HepG2 (cell line): Measurements from ENCODE around the gene KAZN. TPM values are rescaled to one million over a fixed set of nuclear protein-coding genes. Genes with fewer than 3 reads are reported as not detected.

Source experiments
- CENPX ChIP-seq: sonication (generic); formaldehyde crosslinking; IDR thresholded peaks from 2 replicates; pipeline ENCODE4 v1.9.0; 2021; ENCODE audit warnings: mild to moderate bottlenecking, missing genetic modification reagents, moderate library complexity
- DNMT3B ChIP-seq: conservative IDR thresholded peaks from 2 replicates; pipeline ENCODE4 v1.6.1; 2016; ENCODE audit warnings: missing biosample characterization, control low read depth
- ETV6 ChIP-seq: sonication (generic); formaldehyde crosslinking; conservative IDR thresholded peaks from 2 replicates; pipeline ENCODE4 v1.4.0; 2020; ENCODE audit warnings: missing genetic modification reagents
- GATAD1 ChIP-seq: IDR thresholded peaks from 2 replicates; pipeline ENCODE4 v1.6.1; 2016; ENCODE audit warnings: missing genetic modification reagents, missing compliant biosample characterization
- HHEX ChIP-seq: IDR thresholded peaks from 2 replicates; pipeline ENCODE4 v1.6.1; 2016; ENCODE audit warnings: control low read depth
- HNRNPL ChIP-seq: fragments of 200-400 bp; formaldehyde crosslinking; IDR thresholded peaks from 2 replicates; pipeline ENCODE4 v1.6.1; 2017; ENCODE audit warnings: mild to moderate bottlenecking, low read depth, low read length
- JUNB ChIP-seq: sonication (generic); formaldehyde crosslinking; IDR thresholded peaks from 2 replicates; pipeline ENCODE4 v1.8.0; 2022; ENCODE audit warnings: missing genetic modification reagents, mild to moderate bottlenecking, borderline replicate concordance
- KMT2B ChIP-seq: IDR thresholded peaks from 2 replicates; pipeline ENCODE4 v1.6.1; 2016; ENCODE audit warnings: missing genetic modification reagents, missing compliant biosample characterization
- MBD4 ChIP-seq: IDR thresholded peaks from 2 replicates; pipeline ENCODE4 v1.6.1; 2012; ENCODE audit warnings: low read length, inconsistent platforms, borderline replicate concordance
- MIXL1 ChIP-seq: IDR thresholded peaks from 2 replicates; pipeline ENCODE4 v1.6.1; 2016
- PRMT3 ChIP-seq: sonication (generic); formaldehyde crosslinking; IDR thresholded peaks from 2 replicates; pipeline ENCODE4 v1.8.1; 2022; ENCODE audit warnings: low read depth, mild to moderate bottlenecking, moderate library complexity, missing genetic modification reagents, borderline replicate concordance
- TFAP4 ChIP-seq: sonication (generic); IDR thresholded peaks from 2 replicates; pipeline ENCODE4 v1.6.1; 2016; ENCODE audit warnings: low read depth, borderline replicate concordance
- ZC3H13 ChIP-seq: sonication (generic); formaldehyde crosslinking; IDR thresholded peaks from 2 replicates; pipeline ENCODE4 v1.8.1; 2023; ENCODE audit warnings: mild to moderate bottlenecking, missing genetic modification reagents, moderate library complexity
- ZEB1 ChIP-seq: IDR thresholded peaks from 2 replicates; pipeline ENCODE4 v1.6.1; 2012; ENCODE audit warnings: mild to moderate bottlenecking, low read depth, inconsistent platforms; ENCODE audit not compliant: insufficient replicate concordance
- ZFYVE20 ChIP-seq: sonication (generic); formaldehyde crosslinking; IDR thresholded peaks from 2 replicates; pipeline ENCODE4 v1.8.0; 2023; ENCODE audit warnings: low read depth, mild to moderate bottlenecking, moderate library complexity, missing genetic modification reagents, borderline replicate concordance
- ZNF20 ChIP-seq: sonication (generic); formaldehyde crosslinking; IDR thresholded peaks from 2 replicates; pipeline ENCODE4 v1.4.0; 2020; ENCODE audit warnings: mild to moderate bottlenecking, moderate library complexity, missing genetic modification reagents
- ZNF235 ChIP-seq: sonication (generic); formaldehyde crosslinking; IDR thresholded peaks from 2 replicates; pipeline ENCODE4 v1.8.1; 2023; ENCODE audit warnings: mild to moderate bottlenecking, missing genetic modification reagents, borderline replicate concordance
- ZNF891 ChIP-seq: sonication (generic); formaldehyde crosslinking; IDR thresholded peaks from 2 replicates; pipeline ENCODE4 v1.5.0; 2020; ENCODE audit warnings: mild to moderate bottlenecking, missing genetic modification reagents
- ZSCAN31 ChIP-seq: sonication (generic); formaldehyde crosslinking; IDR thresholded peaks from 2 replicates; pipeline ENCODE4 v1.5.0; 2020; ENCODE audit warnings: low read depth, mild to moderate bottlenecking, missing genetic modification reagents
- polyA plus RNA-seq, 8 experiments: library from polyadenylated mRNA; depleted of rRNA in 3 of 8; stranded (reverse) in 7 of 8; unstranded in 1 of 8; fragments of >200 nt; fragmentation: Illumina TruSeq in 4 of 8; extraction: Trizol in 4 of 8; gene quantifications; 2 replicates each; pipeline versions ENCODE4 v1.2.1 to v1.2.3, GENCODE V29; 2011 to 2016; ENCODE audit warnings: low read depth in 4 of 8, missing spikeins in 1 of 8, mixed read lengths in 1 of 8; ENCODE audit not compliant: insufficient read depth in 1 of 8
- total RNA-seq, 5 experiments: library from RNA; depleted of rRNA; stranded (reverse); fragments of >200 nt; fragmentation: Illumina TruSeq; extraction: Trizol; gene quantifications; 2 replicates each; pipeline ENCODE4 v1.2.3, GENCODE V29; 2016; ENCODE audit warnings: low read depth in 1 of 5
- TF ChIP-seq, protein P1 (sequence below): fragments of 450-650 bp; IDR thresholded peaks from 2 replicates; pipeline ENCODE4 v1.6.1; 2016
- TF ChIP-seq, protein P2 (sequence below): sonication (generic); formaldehyde crosslinking; IDR thresholded peaks from 2 replicates; pipeline ENCODE4 v1.9.0; 2021; ENCODE audit warnings: mild to moderate bottlenecking, missing genetic modification reagents
- TF ChIP-seq, protein P3 (sequence below): sonication (generic); formaldehyde crosslinking; IDR thresholded peaks from 2 replicates; pipeline ENCODE4 v1.4.0; 2020; ENCODE audit warnings: missing genetic modification reagents

The KAZN gene
- total and polyA plus RNA-seq, 2 of the 13 experiments (the other 11 are each of a cell fraction or from before 2014, with no cell fraction given), result 10.4 to 13.5 TPM

- TF ChIP-seq HNRNPL (no peak), ZEB1 (no peak), CENPX (CRISPR knock-in tag) (no peak), MBD4 (0 out of 2 replicates have a peak, but pooled peaks have one; percentile 37), ZNF891 (CRISPR knock-in tag) (no peak), HHEX (CRISPR knock-in tag) (no peak), ZFYVE20 (no peak), GATAD1 (no peak), ZNF20 (CRISPR knock-in tag) (no peak), ZSCAN31 (CRISPR knock-in tag) (no peak), KMT2B (CRISPR knock-in tag) (no peak), ETV6 (CRISPR knock-in tag) (no peak), DNMT3B (no peak), JUNB (CRISPR knock-in tag) (no peak), MIXL1 (CRISPR knock-in tag) (0 out of 2 replicates have a peak, but pooled peaks have one; percentile 26), ZNF235 (CRISPR knock-in tag) (no peak), ZC3H13 (no peak), TFAP4 (peak; percentile 99), PRMT3 (CRISPR knock-in tag) (no peak)
- TF ChIP-seq, protein P1, sequence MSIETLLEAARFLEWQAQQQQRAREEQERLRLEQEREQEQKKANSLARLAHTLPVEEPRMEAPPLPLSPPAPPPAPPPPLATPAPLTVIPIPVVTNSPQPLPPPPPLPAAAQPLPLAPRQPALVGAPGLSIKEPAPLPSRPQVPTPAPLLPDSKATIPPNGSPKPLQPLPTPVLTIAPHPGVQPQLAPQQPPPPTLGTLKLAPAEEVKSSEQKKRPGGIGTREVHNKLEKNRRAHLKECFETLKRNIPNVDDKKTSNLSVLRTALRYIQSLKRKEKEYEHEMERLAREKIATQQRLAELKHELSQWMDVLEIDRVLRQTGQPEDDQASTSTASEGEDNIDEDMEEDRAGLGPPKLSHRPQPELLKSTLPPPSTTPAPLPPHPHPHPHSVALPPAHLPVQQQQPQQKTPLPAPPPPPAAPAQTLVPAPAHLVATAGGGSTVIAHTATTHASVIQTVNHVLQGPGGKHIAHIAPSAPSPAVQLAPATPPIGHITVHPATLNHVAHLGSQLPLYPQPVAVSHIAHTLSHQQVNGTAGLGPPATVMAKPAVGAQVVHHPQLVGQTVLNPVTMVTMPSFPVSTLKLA, result no peak
- TF ChIP-seq, protein P2, sequence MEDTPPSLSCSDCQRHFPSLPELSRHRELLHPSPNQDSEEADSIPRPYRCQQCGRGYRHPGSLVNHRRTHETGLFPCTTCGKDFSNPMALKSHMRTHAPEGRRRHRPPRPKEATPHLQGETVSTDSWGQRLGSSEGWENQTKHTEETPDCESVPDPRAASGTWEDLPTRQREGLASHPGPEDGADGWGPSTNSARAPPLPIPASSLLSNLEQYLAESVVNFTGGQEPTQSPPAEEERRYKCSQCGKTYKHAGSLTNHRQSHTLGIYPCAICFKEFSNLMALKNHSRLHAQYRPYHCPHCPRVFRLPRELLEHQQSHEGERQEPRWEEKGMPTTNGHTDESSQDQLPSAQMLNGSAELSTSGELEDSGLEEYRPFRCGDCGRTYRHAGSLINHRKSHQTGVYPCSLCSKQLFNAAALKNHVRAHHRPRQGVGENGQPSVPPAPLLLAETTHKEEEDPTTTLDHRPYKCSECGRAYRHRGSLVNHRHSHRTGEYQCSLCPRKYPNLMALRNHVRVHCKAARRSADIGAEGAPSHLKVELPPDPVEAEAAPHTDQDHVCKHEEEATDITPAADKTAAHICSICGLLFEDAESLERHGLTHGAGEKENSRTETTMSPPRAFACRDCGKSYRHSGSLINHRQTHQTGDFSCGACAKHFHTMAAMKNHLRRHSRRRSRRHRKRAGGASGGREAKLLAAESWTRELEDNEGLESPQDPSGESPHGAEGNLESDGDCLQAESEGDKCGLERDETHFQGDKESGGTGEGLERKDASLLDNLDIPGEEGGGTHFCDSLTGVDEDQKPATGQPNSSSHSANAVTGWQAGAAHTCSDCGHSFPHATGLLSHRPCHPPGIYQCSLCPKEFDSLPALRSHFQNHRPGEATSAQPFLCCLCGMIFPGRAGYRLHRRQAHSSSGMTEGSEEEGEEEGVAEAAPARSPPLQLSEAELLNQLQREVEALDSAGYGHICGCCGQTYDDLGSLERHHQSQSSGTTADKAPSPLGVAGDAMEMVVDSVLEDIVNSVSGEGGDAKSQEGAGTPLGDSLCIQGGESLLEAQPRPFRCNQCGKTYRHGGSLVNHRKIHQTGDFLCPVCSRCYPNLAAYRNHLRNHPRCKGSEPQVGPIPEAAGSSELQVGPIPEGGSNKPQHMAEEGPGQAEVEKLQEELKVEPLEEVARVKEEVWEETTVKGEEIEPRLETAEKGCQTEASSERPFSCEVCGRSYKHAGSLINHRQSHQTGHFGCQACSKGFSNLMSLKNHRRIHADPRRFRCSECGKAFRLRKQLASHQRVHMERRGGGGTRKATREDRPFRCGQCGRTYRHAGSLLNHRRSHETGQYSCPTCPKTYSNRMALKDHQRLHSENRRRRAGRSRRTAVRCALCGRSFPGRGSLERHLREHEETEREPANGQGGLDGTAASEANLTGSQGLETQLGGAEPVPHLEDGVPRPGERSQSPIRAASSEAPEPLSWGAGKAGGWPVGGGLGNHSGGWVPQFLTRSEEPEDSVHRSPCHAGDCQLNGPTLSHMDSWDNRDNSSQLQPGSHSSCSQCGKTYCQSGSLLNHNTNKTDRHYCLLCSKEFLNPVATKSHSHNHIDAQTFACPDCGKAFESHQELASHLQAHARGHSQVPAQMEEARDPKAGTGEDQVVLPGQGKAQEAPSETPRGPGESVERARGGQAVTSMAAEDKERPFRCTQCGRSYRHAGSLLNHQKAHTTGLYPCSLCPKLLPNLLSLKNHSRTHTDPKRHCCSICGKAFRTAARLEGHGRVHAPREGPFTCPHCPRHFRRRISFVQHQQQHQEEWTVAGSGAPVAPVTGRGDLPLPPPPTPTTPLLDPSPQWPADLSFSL (CRISPR knock-in tag), result no peak
- TF ChIP-seq, protein P3, sequence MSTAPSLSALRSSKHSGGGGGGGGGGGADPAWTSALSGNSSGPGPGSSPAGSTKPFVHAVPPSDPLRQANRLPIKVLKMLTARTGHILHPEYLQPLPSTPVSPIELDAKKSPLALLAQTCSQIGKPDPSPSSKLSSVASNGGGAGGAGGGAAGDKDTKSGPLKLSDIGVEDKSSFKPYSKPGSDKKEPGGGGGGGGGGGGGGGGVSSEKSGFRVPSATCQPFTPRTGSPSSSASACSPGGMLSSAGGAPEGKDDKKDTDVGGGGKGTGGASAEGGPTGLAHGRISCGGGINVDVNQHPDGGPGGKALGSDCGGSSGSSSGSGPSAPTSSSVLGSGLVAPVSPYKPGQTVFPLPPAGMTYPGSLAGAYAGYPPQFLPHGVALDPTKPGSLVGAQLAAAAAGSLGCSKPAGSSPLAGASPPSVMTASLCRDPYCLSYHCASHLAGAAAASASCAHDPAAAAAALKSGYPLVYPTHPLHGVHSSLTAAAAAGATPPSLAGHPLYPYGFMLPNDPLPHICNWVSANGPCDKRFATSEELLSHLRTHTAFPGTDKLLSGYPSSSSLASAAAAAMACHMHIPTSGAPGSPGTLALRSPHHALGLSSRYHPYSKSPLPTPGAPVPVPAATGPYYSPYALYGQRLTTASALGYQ (CRISPR knock-in tag), result 0 out of 2 replicates have a peak, but pooled peaks have one; percentile 20
Measured at GRCh38 chr1:15151377-15151806, 552.9 kb downstream of the KAZN start (continued).
